WTC11 (cell line): ENCODE data around the gene PCP2. TPM values are rescaled to one million over a fixed set of nuclear protein-coding genes. Genes with fewer than 3 reads are reported as not detected.

Source experiments
- ATAC-seq: fragments of 200-7000 bp; cut with Tn5 transposase; 2 replicates; pipeline ENCODE4 v1.10.0; 2021; ENCODE audit warnings: mild to moderate bottlenecking, moderate library complexity
- CTCF ChIA-PET: fragments of 300-600 bp; sonication (Branson Sonifier 250); formaldehyde crosslinking; loops from one replicate; lab custom pipeline; 2021; ENCODE audit warnings: antibody characterized with exemption; lab: Charles Lee
- POLR2A ChIA-PET: fragments of 350-600 bp; sonication (Branson Sonifier 250); formaldehyde crosslinking; loops from one replicate; lab custom pipeline; 2021; ENCODE audit warnings: antibody characterized with exemption; lab: Charles Lee
- DNase-seq: peaks from one replicate; pipeline ENCODE4 v3.0.0; 2021; ENCODE audit warnings: low spot score
- H3K27ac Mint-ChIP-seq: 2 replicates; pipeline ENCODE4 v1.8.0; 2021; ENCODE audit warnings: mixed read lengths
- H3K27me3 Mint-ChIP-seq: 2 replicates; pipeline ENCODE4 v1.8.0; 2021; ENCODE audit warnings: low read depth, mild to moderate bottlenecking, moderate library complexity, mixed read lengths
- H3K36me3 Mint-ChIP-seq: 2 replicates; pipeline ENCODE4 v1.8.0; 2021; ENCODE audit warnings: mixed read lengths
- H3K4me1 Mint-ChIP-seq: 2 replicates; pipeline ENCODE4 v1.8.0; 2022; ENCODE audit warnings: mixed read lengths
- H3K4me3 Mint-ChIP-seq: 2 replicates; pipeline ENCODE4 v1.8.0; 2021; ENCODE audit warnings: mild to moderate bottlenecking, moderate library complexity, mixed read lengths
- H3K9me3 Mint-ChIP-seq: 2 replicates; pipeline ENCODE4 v1.8.0; 2021; ENCODE audit warnings: mixed read lengths
- CBFB ChIP-seq: sonication (generic); formaldehyde crosslinking; IDR thresholded peaks from 2 replicates; pipeline ENCODE4 v1.8.1; 2022; ENCODE audit warnings: mild to moderate bottlenecking, low read depth, missing genetic modification reagents
- CREB1 ChIP-seq: sonication (generic); formaldehyde crosslinking; IDR thresholded peaks from 2 replicates; pipeline ENCODE4 v1.8.0; 2023; ENCODE audit warnings: mild to moderate bottlenecking, missing genetic modification reagents
- CREM ChIP-seq: sonication (generic); formaldehyde crosslinking; IDR thresholded peaks from 2 replicates; pipeline ENCODE4 v1.8.1; 2022; ENCODE audit warnings: mild to moderate bottlenecking, missing genetic modification reagents, moderate library complexity
- ERG ChIP-seq: fragments of 250-450 bp; sonication (Bioruptor Pico); IDR thresholded peaks from 2 replicates; pipeline ENCODE4 v1.8.0; 2021; ENCODE audit warnings: mild to moderate bottlenecking
- FOXJ3 ChIP-seq: sonication (generic); formaldehyde crosslinking; IDR thresholded peaks from 2 replicates; pipeline ENCODE4 v1.9.0; 2021; ENCODE audit warnings: missing genetic modification reagents, mild to moderate bottlenecking, borderline replicate concordance
- FOXP4 ChIP-seq: sonication (generic); formaldehyde crosslinking; IDR thresholded peaks from 2 replicates; pipeline ENCODE4 v1.8.0; 2022; ENCODE audit warnings: mild to moderate bottlenecking, missing genetic modification reagents
- HMGA2 ChIP-seq: fragments of 250-450 bp; sonication (Bioruptor Pico); IDR thresholded peaks from 2 replicates; pipeline ENCODE4 v1.4.0; 2021; ENCODE audit warnings: mild to moderate bottlenecking, moderate library complexity
- IRF1 ChIP-seq: sonication (generic); formaldehyde crosslinking; IDR thresholded peaks from 2 replicates; pipeline ENCODE4 v1.8.0; 2023; ENCODE audit warnings: missing genetic modification reagents
- IRF2 ChIP-seq: sonication (generic); formaldehyde crosslinking; IDR thresholded peaks from 2 replicates; pipeline ENCODE4 v1.8.0; 2022; ENCODE audit warnings: low read depth, missing genetic modification reagents, borderline replicate concordance
- NR1H2 ChIP-seq: sonication (generic); formaldehyde crosslinking; IDR thresholded peaks from 2 replicates; pipeline ENCODE4 v1.9.0; 2021; ENCODE audit warnings: mild to moderate bottlenecking, moderate library complexity, missing genetic modification reagents
- PREB ChIP-seq: sonication (generic); formaldehyde crosslinking; IDR thresholded peaks from 2 replicates; pipeline ENCODE4 v1.8.1; 2022; ENCODE audit warnings: mild to moderate bottlenecking, missing genetic modification reagents, moderate library complexity, borderline replicate concordance
- SMAD3 ChIP-seq: sonication (generic); formaldehyde crosslinking; IDR thresholded peaks from 2 replicates; pipeline ENCODE4 v1.8.0; 2022; ENCODE audit warnings: missing genetic modification reagents, mild to moderate bottlenecking, borderline replicate concordance
- SOX15 ChIP-seq: fragments of 250-450 bp; sonication (Bioruptor Pico); IDR thresholded peaks from 2 replicates; pipeline ENCODE4 v1.9.0; 2021; ENCODE audit warnings: mild to moderate bottlenecking
- SP1 ChIP-seq: sonication (generic); formaldehyde crosslinking; conservative IDR thresholded peaks from 2 replicates; pipeline ENCODE4 v1.8.1; 2022; ENCODE audit warnings: missing genetic modification reagents
- TEAD1 ChIP-seq: sonication (generic); formaldehyde crosslinking; IDR thresholded peaks from 2 replicates; pipeline ENCODE4 v1.8.0; 2022; ENCODE audit warnings: mild to moderate bottlenecking, missing genetic modification reagents
- TP53 ChIP-seq: sonication (generic); formaldehyde crosslinking; IDR thresholded peaks from 2 replicates; pipeline ENCODE4 v1.8.1; 2023; ENCODE audit warnings: mild to moderate bottlenecking, missing genetic modification reagents
- ZBTB21 ChIP-seq: sonication (generic); formaldehyde crosslinking; IDR thresholded peaks from 2 replicates; pipeline ENCODE4 v1.8.1; 2023; ENCODE audit warnings: mild to moderate bottlenecking, missing genetic modification reagents, borderline replicate concordance
- ZBTB43 ChIP-seq: sonication (generic); formaldehyde crosslinking; IDR thresholded peaks from 2 replicates; pipeline ENCODE4 v1.8.1; 2023; ENCODE audit warnings: mild to moderate bottlenecking, missing genetic modification reagents
- ZMAT4 ChIP-seq: fragments of 250-450 bp; sonication (Bioruptor Pico); IDR thresholded peaks from 2 replicates; pipeline ENCODE4 v1.9.0; 2021; ENCODE audit warnings: mild to moderate bottlenecking
- ZNF423 ChIP-seq: fragments of 250-450 bp; sonication (Bioruptor Pico); IDR thresholded peaks from 2 replicates; pipeline ENCODE4 v2.1.2; 2022; ENCODE audit warnings: mild to moderate bottlenecking, moderate library complexity
- ZNF425 ChIP-seq: fragments of 250-450 bp; sonication (Bioruptor Pico); conservative IDR thresholded peaks from 2 replicates; pipeline ENCODE4 v1.9.0; 2021; ENCODE audit warnings: mild to moderate bottlenecking
- ZNF532 ChIP-seq: fragments of 250-450 bp; sonication (Bioruptor Pico); IDR thresholded peaks from 2 replicates; pipeline ENCODE4 v1.9.0; 2021; ENCODE audit warnings: mild to moderate bottlenecking, borderline replicate concordance
- total RNA-seq: library from RNA; stranded (reverse); gene quantifications from 3 replicates; pipeline ENCODE4 v1.2.3, GENCODE V29; 2021

The PCP2 gene
- total RNA-seq, 1 experiment from 2014 or later = 0.48 TPM

- ATAC-seq (no peak), DNase-seq (no peak)
- Mint-ChIP-seq H3K27me3 (peaks cover 7% of the 10 kb centered on the region), H3K9me3 (no peaks in the 10 kb centered on the region), H3K36me3 (no peaks in the 10 kb centered on the region), H3K4me1 (no peaks in the 10 kb centered on the region), H3K27ac (no peak overlapping the region), H3K4me3 (no peak overlapping the region)
- TF ChIP-seq ZNF532 (CRISPR knock-in tag) (no peak), ZBTB43 (CRISPR knock-in tag) (no peak), CBFB (CRISPR knock-in tag) (no peak), NR1H2 (CRISPR knock-in tag) (no peak), CREM (CRISPR knock-in tag) (no peak), TP53 (no peak), PREB (CRISPR knock-in tag) (no peak), SOX15 (CRISPR knock-in tag) (no peak), SMAD3 (CRISPR knock-in tag) (no peak), HMGA2 (CRISPR knock-in tag) (no peak), ERG (no peak), TEAD1 (CRISPR knock-in tag) (no peak), CREB1 (CRISPR knock-in tag) (no peak), ZMAT4 (CRISPR knock-in tag) (no peak), ZNF423 (CRISPR knock-in tag) (no peak)
- ChIA-PET CTCF (no interaction called here), POLR2A (no interaction called here)
Observed at GRCh38 chr19:7645656-7646425, 12.3 kb upstream of the PCP2 start.

- Mint-ChIP-seq H3K4me3 (no peak overlapping the region), H3K27ac (no peak overlapping the region), H3K36me3 (peaks cover under 1% of the 10 kb centered on the region; the same call in 1 of the 2 replicates), H3K9me3 (peaks cover 2% of the 10 kb centered on the region), H3K27me3 (peaks cover 3% of the 10 kb centered on the region; the same call in 1 of the 2 replicates), H3K4me1 (no peaks in the 10 kb centered on the region)
- ChIA-PET CTCF (no interaction called here), POLR2A (no interaction called here)
- ATAC-seq (no peak), DNase-seq (no peak)
- TF ChIP-seq IRF1 = no peak
- TF ChIP-seq FOXJ3 (CRISPR knock-in tag) = no peak
- TF ChIP-seq SP1 = no peak
- no peak for TF ChIP-seq FOXP4 (CRISPR knock-in tag)
- no peak for TF ChIP-seq IRF2
- TF ChIP-seq ZBTB21 = no peak
- no peak for TF ChIP-seq ZNF425 (CRISPR knock-in tag)
Observed at GRCh38 chr19:7645163-7645562, 11.6 kb upstream of the PCP2 start.
